Progenitor cell of endocrine pancreas (in vitro differentiated cells): ENCODE measurements around the gene CCBE1. TPM values are rescaled to one million over a fixed set of nuclear protein-coding genes. Genes with fewer than 3 reads are reported as not detected.
A peak's percentile ranks its signal among the peaks of the same experiment; 100 is the strongest.

Experiments used
- DNase-seq: peaks from one replicate; pipeline ENCODE4 v3.0.0; 2021; ENCODE audit warnings: low spot score; ENCODE audit not compliant: unreplicated experiment
- H3K27ac Mint-ChIP-seq: 2 replicates; pipeline ENCODE4 v1.8.0; 2021; ENCODE audit warnings: mild to moderate bottlenecking, moderate library complexity, mixed read lengths
- H3K27me3 Mint-ChIP-seq: 2 replicates; pipeline ENCODE4 v1.8.0; 2021; ENCODE audit warnings: mixed read lengths
- H3K36me3 Mint-ChIP-seq: 2 replicates; pipeline ENCODE4 v1.8.0; 2022; ENCODE audit warnings: mixed read lengths; ENCODE audit not compliant: insufficient read depth
- H3K4me1 Mint-ChIP-seq: 2 replicates; pipeline ENCODE4 v1.8.0; 2021; ENCODE audit warnings: low read depth, mixed read lengths
- H3K4me3 Mint-ChIP-seq: 2 replicates; pipeline ENCODE4 v1.8.0; 2021; ENCODE audit warnings: low read depth, mild to moderate bottlenecking, moderate library complexity, mixed read lengths
- H3K9me3 Mint-ChIP-seq: 2 replicates; pipeline ENCODE4 v1.8.0; 2021; ENCODE audit warnings: low read depth, mixed read lengths
- CTCF ChIP-seq: fragments of 200-600 bp; sonication (generic); IDR thresholded peaks from one replicate; pipeline ENCODE4 v1.5.0; 2021; ENCODE audit warnings: antibody characterized with exemption, mild to moderate bottlenecking; ENCODE audit not compliant: unreplicated experiment
- total RNA-seq: library from RNA; stranded (reverse); gene quantifications from 2 replicates; pipeline ENCODE4 v1.2.1, GENCODE V29; 2021

CCBE1 gene
- total RNA-seq, 1 donor from 2014 or later: 1.2 TPM

- DNase-seq: no peak
Observed at GRCh38 chr18:59446012-59446411, 251.2 kb downstream of the CCBE1 start.

GRCh38 chr18:59437851-59438569 is 259.2 kb downstream of the CCBE1 start:
- TF ChIP-seq CTCF: no peak
- DNase-seq: no peak

More at GRCh38 chr18:59446012-59446411, 251.2 kb downstream of the CCBE1 start:
- no peak overlapping the region for H3K4me3 Mint-ChIP-seq
- H3K27ac Mint-ChIP-seq: no peak overlapping the region
- TF ChIP-seq CTCF: no peak
- H3K9me3 Mint-ChIP-seq: no peaks in the 10 kb centered on the region
- peaks cover 25% of the 10 kb centered on the region for H3K27me3 Mint-ChIP-seq
- no peaks in the 10 kb centered on the region for H3K36me3 Mint-ChIP-seq
- no peaks in the 10 kb centered on the region for H3K4me1 Mint-ChIP-seq

GRCh38 chr18:59432803-59433597 is 264.2 kb downstream of the CCBE1 start:
- TF ChIP-seq CTCF: no peak
- Mint-ChIP-seq H3K27me3 (peaks cover 15% of the 10 kb centered on the region), H3K36me3 (no peaks in the 10 kb centered on the region), H3K4me3 (no peak overlapping the region), H3K9me3 (no peaks in the 10 kb centered on the region), H3K4me1 (no peaks in the 10 kb centered on the region), H3K27ac (peak overlapping the region; percentile 10)
- no peak for DNase-seq

More at GRCh38 chr18:59437851-59438569, 259.2 kb downstream of the CCBE1 start:
- Mint-ChIP-seq H3K27ac (no peak overlapping the region), H3K27me3 (peaks cover 19% of the 10 kb centered on the region), H3K4me3 (no peak overlapping the region), H3K4me1 (no peaks in the 10 kb centered on the region), H3K9me3 (no peaks in the 10 kb centered on the region), H3K36me3 (no peaks in the 10 kb centered on the region)

- no peak for TF ChIP-seq CTCF
- Mint-ChIP-seq H3K27me3 (peaks cover 12% of the 10 kb centered on the region), H3K9me3 (no peaks in the 10 kb centered on the region), H3K4me3 (no peak overlapping the region), H3K36me3 (no peaks in the 10 kb centered on the region), H3K27ac (no peak overlapping the region), H3K4me1 (no peaks in the 10 kb centered on the region)
- DNase-seq: no peak
Observed at GRCh38 chr18:59431131-59431530, 266.1 kb downstream of the CCBE1 start.

GRCh38 chr18:59429608-59430007 is 267.6 kb downstream of the CCBE1 start:
- no peak overlapping the region for H3K4me3 Mint-ChIP-seq
- no peak for DNase-seq
- peaks cover 3% of the 10 kb centered on the region for H3K27me3 Mint-ChIP-seq
- H3K36me3 Mint-ChIP-seq: no peaks in the 10 kb centered on the region
- H3K9me3 Mint-ChIP-seq: no peaks in the 10 kb centered on the region
- H3K4me1 Mint-ChIP-seq: no peaks in the 10 kb centered on the region
- no peak overlapping the region for H3K27ac Mint-ChIP-seq
- no peak for TF ChIP-seq CTCF
